Keratinocyte (primary cell): Measurements from ENCODE around the gene PTRHD1. TPM values are rescaled to one million over a fixed set of nuclear protein-coding genes. Genes with fewer than 3 reads are reported as not detected.

Experiments used
- DNase-seq: peaks from one replicate; pipeline ENCODE4 v3.0.0-alpha.2; 2011; ENCODE audit warnings: low read depth, missing footprints, low spot score
- FAIRE-seq: peaks from 2 replicates; lab custom pipeline; 2011; peaks lifted over from hg19 to GRCh38; lab: Jason Lieb, UNC
- H2AFZ ChIP-seq: 2 replicates; pipeline ENCODE4 v1.6.0; 2012; ENCODE audit warnings: low read length, control low read depth, inconsistent platforms; ENCODE audit not compliant: control insufficient read depth
- H3K27ac ChIP-seq: 2 replicates; pipeline ENCODE4 v1.5.1; 2011; ENCODE audit warnings: low read length; ENCODE audit not compliant: control insufficient read depth, insufficient read depth
- H3K27me3 ChIP-seq: 3 replicates; pipeline ENCODE4 v1.6.0; 2011; ENCODE audit warnings: low read length; ENCODE audit not compliant: control insufficient read depth, insufficient read depth; ENCODE audit errors: extremely low read depth
- H3K36me3 ChIP-seq, 2 experiments: 2 replicates in 1 of 2; 3 replicates in 1 of 2; pipeline ENCODE4 v1.5.1; 2011; ENCODE audit warnings: low read length in 2 of 2, mild to moderate bottlenecking in 1 of 2; ENCODE audit not compliant: control insufficient read depth in 2 of 2, insufficient read depth in 2 of 2; ENCODE audit errors: extremely low read depth in 1 of 2
- H3K4me1 ChIP-seq: 3 replicates; pipeline ENCODE4 v1.5.1; 2011; ENCODE audit warnings: low read length; ENCODE audit not compliant: control insufficient read depth, insufficient read depth; ENCODE audit errors: extremely low read depth
- H3K4me2 ChIP-seq: 3 replicates; pipeline ENCODE4 v1.6.0; 2011; ENCODE audit warnings: low read depth, low read length; ENCODE audit not compliant: control insufficient read depth, insufficient read depth; ENCODE audit errors: extremely low read depth
- H3K4me3 ChIP-seq, 3 experiments: fragments of 200-600 bp in 1 of 3; sonication (generic) in 1 of 3; 2 replicates in 2 of 3; 3 replicates in 1 of 3; pipeline ENCODE4 v1.5.1; 2011 to 2016; ENCODE audit warnings: low read length in 3 of 3, mild to moderate bottlenecking in 3 of 3, control low read depth in 2 of 3, inconsistent platforms in 1 of 3, low read depth in 1 of 3, mixed read lengths in 1 of 3, mixed run types in 1 of 3, moderate library complexity in 1 of 3; ENCODE audit not compliant: control insufficient read depth in 2 of 3, insufficient read depth in 2 of 3; ENCODE audit errors: extremely low read depth in 1 of 3
- H3K79me2 ChIP-seq: 2 replicates; pipeline ENCODE4 v1.6.0; 2012; ENCODE audit warnings: low read length; ENCODE audit not compliant: control insufficient read depth, insufficient read depth
- H3K9ac ChIP-seq: 3 replicates; pipeline ENCODE4 v1.6.0; 2011; ENCODE audit warnings: low read length; ENCODE audit not compliant: control insufficient read depth, insufficient read depth; ENCODE audit errors: extremely low read depth
- H3K9me1 ChIP-seq: 3 replicates; pipeline ENCODE4 v1.6.0; 2011; ENCODE audit warnings: low read length; ENCODE audit not compliant: control insufficient read depth, insufficient read depth; ENCODE audit errors: extremely low read depth
- H3K9me3 ChIP-seq: 2 replicates; pipeline ENCODE4 v1.5.1; 2012; ENCODE audit warnings: low read depth, low read length; ENCODE audit not compliant: control insufficient read depth
- H4K20me1 ChIP-seq: 3 replicates; pipeline ENCODE4 v1.6.0; 2011; ENCODE audit warnings: low read length; ENCODE audit not compliant: control insufficient read depth, insufficient read depth; ENCODE audit errors: extremely low read depth
- CTCF ChIP-seq, 3 experiments: IDR thresholded peaks in 1 of 3; conservative IDR thresholded peaks in 1 of 3; optimal IDR thresholded peaks in 1 of 3; 2 replicates in 2 of 3; 3 replicates in 1 of 3; pipeline versions ENCODE3 to v1.5.1; 2011; ENCODE audit warnings: low read length in 3 of 3, mild to moderate bottlenecking in 3 of 3, moderate library complexity in 2 of 3, control low read depth in 1 of 3, inconsistent platforms in 1 of 3; ENCODE audit not compliant: insufficient read depth in 2 of 3; ENCODE audit errors: extremely low read depth in 1 of 3
- EZH2 ChIP-seq: IDR thresholded peaks from one replicate; pipeline ENCODE4 v1.6.1; 2012; ENCODE audit warnings: inconsistent platforms, mild to moderate bottlenecking, low read length, moderate library complexity
- dilution Hi-C: fragments of 300-500 bp; cut with MboI; formaldehyde crosslinking; loops from one replicate; pipeline ENCODE4 v1.7.0; 2020; ENCODE audit warnings: low sequenced_read_pairs; ENCODE audit not compliant: extremely low pct_ligation_motif_present
- polyA plus RNA-seq, 5 experiments: library from polyadenylated mRNA; depleted of rRNA in 3 of 5; stranded (reverse) in 3 of 5; stranded (forward) in 1 of 5; unstranded in 1 of 5; fragments of >200 nt; gene quantifications; 1 replicate in 1 of 5; 2 replicates in 3 of 5; 3 replicates in 1 of 5; pipeline versions ENCODE4 v1.2.1 to v1.2.3, GENCODE V29; 2011 to 2012; ENCODE audit warnings: missing spikeins in 2 of 5, low read depth in 1 of 5, low replicate concordance in 1 of 5

The PTRHD1 gene
- polyA plus RNA-seq, 1 donor (not counting 4 experiments of a cell fraction or from before 2014, with no cell fraction given), result 36.9 TPM

- no peak for DNase-seq
- Histone ChIP-seq H3K27me3 (no peaks in the 10 kb centered on the region), H3K9ac (no peak overlapping the region), H2AFZ (no peak overlapping the region), H4K20me1 (no peaks in the 10 kb centered on the region), H3K4me2 (no peak overlapping the region), H3K9me3 (no peaks in the 10 kb centered on the region), H3K27ac (no peak overlapping the region), H3K4me3 (no peak overlapping the region), H3K79me2 (no peaks in the 10 kb centered on the region), H3K9me1 (no peaks in the 10 kb centered on the region), H3K4me1 (no peaks in the 10 kb centered on the region), H3K36me3 (no peaks in the 10 kb centered on the region)
- TF ChIP-seq CTCF (optimal IDR thresholded peaks at IDR 0.05 in 1 of 3, IDR thresholded peaks at IDR 0.05 in 1 of 3, conservative IDR thresholded peaks at IDR 0.05 in 1 of 3; ENCODE audit: extremely low read depth in 1 of 3, insufficient read depth in 2 of 3, low read length in 3 of 3) (no peak), EZH2 (no peak)
- dilution Hi-C loops, result no loop called here
- FAIRE-seq, result no peak
Measured at GRCh38 chr2:24740142-24740541, 53.0 kb downstream of the PTRHD1 start.

Other genes with a start within 250 kb of the PTRHD1 start
- 4.2 to 14.2 TPM (median 12.1 TPM) in 3 replicates for gene CENPO, start within 50 bp of the PTRHD1 start, polyA plus RNA-seq
- 27.1 to 47.4 TPM (median 33.2 TPM) in 3 replicates for gene ADCY3, start 126.8 kb upstream of the PTRHD1 start, polyA plus RNA-seq
- gene DNAJC27, start 178.6 kb upstream of the PTRHD1 start, polyA plus RNA-seq, result 2.8 to 3.4 TPM (median 2.9 TPM) in 3 replicates
- gene EFR3B, start 248.7 kb upstream of the PTRHD1 start, polyA plus RNA-seq, result 0.09 to 0.14 TPM (median 0.13 TPM) in 3 replicates